AG04449 (cell line): ENCODE measurements around the gene PRPF18.

ENCODE experiments used
- CTCF ChIA-PET: fragments of 350-600 bp; formaldehyde crosslinking; extraction: SDS; loops from one replicate; lab custom pipeline; 2021; ENCODE audit warnings: antibody characterized with exemption; lab: Yijun Ruan, JAX
- POLR2A ChIA-PET: fragments of 400-600, 350-600 bp; formaldehyde crosslinking; extraction: SDS; loops from one replicate; lab custom pipeline; 2020; ENCODE audit warnings: antibody characterized with exemption, inconsistent platforms; lab: Yijun Ruan, JAX
- DNase-seq: peaks from one replicate; pipeline ENCODE4 v3.0.0-alpha.2; 2010; ENCODE audit warnings: low read depth, low spot score
- H3K4me3 ChIP-seq: 2 replicates; pipeline ENCODE4 v1.5.1; 2011; ENCODE audit warnings: low read depth, mild to moderate bottlenecking, control low read depth, low read length
- TF ChIP-seq, protein P1 (sequence below): IDR thresholded peaks from one replicate; pipeline ENCODE4 v1.5.1; 2011; ENCODE audit warnings: mild to moderate bottlenecking, moderate library complexity, low read length, control low read depth, inconsistent platforms; ENCODE audit not compliant: insufficient read depth; ENCODE audit errors: missing control alignments

PRPF18 gene

DNA sequence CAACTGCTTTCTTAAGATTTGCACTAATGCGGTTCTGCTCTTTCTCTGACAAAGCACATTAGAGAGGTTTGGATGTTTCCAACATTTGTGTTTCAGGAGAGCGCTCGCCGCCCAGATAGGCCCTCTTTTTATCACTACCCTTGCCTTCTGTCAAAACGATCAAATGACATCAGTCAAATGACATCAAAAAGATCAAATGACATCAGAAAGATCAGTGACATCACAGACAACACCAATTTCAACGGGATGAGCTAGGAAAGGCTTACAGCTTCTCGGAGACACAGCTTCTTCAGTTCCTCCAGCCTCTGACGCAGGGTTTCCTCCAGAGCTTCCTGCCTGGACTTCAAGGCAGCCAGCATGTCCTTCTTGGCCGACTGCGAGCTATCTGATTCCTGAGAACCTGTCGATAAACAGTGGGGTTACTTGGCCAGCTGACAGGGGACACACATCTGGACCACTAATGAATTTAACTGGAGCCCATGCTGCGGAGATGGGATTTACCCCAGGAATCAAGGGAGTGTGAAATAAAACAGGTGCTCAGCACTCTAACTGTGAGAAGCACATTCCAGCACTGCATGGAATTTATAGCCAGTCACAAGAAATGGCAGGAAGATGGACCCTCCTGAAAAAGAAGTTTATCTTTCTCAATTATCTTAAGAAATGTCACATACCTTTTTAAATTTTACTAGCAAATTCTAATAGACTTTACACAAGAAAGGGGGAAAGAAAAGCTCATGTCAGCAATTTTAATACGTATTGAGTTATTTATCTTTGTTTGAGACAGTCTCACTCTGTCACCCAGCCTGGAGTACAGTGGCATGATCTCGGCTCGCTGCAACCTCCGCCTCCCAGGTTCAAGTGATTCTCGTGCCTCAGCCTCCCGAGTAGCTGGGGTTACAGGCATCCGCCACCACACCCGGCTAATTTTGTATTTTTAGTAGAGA lies 88.2 kb downstream of the PRPF18 start:
- no peak overlapping the region for H3K4me3 ChIP-seq
- DNase-seq = no peak
- ChIA-PET CTCF (interaction anchor here (0.8 to 1.2 kb wide), 2 partner anchors 10 kb away, joined by 3 to 4 read pairs; no protein-coding TSS in a partner anchor), POLR2A (interaction anchor here (0.8 kb wide), 1 partner anchor 412 kb away, joined by 3 read pairs; no protein-coding TSS in a partner anchor)
- TF ChIP-seq, protein P1, sequence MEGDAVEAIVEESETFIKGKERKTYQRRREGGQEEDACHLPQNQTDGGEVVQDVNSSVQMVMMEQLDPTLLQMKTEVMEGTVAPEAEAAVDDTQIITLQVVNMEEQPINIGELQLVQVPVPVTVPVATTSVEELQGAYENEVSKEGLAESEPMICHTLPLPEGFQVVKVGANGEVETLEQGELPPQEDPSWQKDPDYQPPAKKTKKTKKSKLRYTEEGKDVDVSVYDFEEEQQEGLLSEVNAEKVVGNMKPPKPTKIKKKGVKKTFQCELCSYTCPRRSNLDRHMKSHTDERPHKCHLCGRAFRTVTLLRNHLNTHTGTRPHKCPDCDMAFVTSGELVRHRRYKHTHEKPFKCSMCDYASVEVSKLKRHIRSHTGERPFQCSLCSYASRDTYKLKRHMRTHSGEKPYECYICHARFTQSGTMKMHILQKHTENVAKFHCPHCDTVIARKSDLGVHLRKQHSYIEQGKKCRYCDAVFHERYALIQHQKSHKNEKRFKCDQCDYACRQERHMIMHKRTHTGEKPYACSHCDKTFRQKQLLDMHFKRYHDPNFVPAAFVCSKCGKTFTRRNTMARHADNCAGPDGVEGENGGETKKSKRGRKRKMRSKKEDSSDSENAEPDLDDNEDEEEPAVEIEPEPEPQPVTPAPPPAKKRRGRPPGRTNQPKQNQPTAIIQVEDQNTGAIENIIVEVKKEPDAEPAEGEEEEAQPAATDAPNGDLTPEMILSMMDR = no peak

DNA sequence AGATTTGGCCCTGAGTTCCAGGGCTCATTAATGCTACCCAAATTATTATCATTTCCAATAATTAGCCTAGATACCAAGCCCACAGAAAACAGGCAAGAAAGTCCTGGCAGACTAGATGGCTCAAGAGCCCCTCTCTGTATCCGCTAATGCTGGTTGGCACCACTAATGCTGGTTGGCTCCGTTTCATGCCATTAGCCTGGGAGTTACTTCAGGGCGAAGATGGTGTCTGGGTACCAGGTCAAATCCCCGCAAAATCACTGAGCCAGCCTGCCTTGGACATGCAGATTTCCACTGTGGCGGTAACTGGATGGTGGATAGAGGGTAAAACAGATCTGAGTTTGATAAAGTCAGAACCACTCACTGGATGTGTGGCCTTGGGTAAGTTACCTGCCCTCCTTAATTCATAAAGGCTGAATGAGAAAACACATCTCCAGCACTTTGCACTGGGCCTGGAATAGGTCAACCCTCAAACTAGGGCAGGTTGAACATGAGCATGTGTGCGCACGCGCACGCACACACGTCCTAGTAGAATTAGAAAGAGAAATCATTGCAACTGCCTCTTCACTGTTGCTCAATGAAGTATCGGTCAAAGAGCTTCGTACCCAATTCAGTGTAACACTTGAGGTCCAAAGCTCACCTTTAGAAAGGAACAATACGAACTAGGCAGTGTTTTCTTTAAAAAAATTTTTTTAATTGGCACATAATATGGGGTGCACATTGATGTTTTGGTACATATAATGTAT lies 91.5 kb downstream of the PRPF18 start:
- ChIA-PET CTCF (interaction anchor here (0.8 to 1.4 kb wide), 2 partner anchors 13 to 99 kb away, joined by 3 to 6 read pairs; no protein-coding TSS in a partner anchor), POLR2A (no interaction called here)

More for the DNA sequence above, 91.5 kb downstream of the PRPF18 start:
- TF ChIP-seq, protein P1 = no peak
- no peak for DNase-seq
- no peak overlapping the region for H3K4me3 ChIP-seq
